Measurements from ENCODE around the gene OR52A1.

The OR52A1 gene

GRCh38 chr11:5131584-5132335 is 22.8 kb downstream of the OR52A1 start:
- DNase-seq (ENCODE audit: low spot score), result no peak

- DNase-seq (ENCODE audit: low spot score), result no peak
Measured at GRCh38 chr11:5129457-5129877, 25.1 kb downstream of the OR52A1 start.

- no peak for DNase-seq (ENCODE audit: low spot score)
Measured at GRCh38 chr11:5124891-5125620, 29.5 kb downstream of the OR52A1 start.

DNA sequence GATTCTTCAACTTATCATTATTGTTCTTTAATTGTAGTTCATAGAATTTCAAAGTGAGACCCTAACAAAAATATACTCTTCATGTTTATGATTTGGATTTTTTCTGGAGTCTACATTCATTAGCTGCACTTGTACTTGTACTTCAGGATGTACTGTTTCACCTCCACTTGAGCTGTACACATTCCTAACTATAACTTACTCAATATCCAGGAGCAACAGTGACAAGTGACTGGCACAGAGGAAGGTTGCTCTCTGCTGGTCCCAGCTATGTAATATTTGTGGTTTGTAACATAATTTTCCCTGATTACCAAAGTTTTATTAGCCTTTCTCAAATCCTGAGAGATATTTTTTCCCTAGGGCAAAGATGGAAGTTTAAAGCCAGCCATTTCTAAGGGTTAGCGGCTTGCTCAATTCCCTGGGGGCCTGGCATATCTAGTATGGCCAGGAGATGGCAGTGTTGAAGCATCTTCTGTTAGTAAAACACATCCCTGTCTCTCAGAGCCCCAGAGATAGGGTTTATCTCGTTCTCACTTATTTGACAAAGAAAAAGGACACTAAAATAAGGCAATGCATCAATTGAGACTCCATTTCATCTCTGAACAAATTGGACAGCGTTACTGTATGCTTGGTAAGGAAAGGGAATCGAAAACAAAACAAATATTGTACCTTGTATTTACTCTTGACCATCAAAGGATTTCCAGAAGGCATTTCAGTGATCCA is 30.6 kb downstream of the OR52A1 start:
- peak; percentile 76 for DNase-seq (ENCODE audit: low spot score)

DNA sequence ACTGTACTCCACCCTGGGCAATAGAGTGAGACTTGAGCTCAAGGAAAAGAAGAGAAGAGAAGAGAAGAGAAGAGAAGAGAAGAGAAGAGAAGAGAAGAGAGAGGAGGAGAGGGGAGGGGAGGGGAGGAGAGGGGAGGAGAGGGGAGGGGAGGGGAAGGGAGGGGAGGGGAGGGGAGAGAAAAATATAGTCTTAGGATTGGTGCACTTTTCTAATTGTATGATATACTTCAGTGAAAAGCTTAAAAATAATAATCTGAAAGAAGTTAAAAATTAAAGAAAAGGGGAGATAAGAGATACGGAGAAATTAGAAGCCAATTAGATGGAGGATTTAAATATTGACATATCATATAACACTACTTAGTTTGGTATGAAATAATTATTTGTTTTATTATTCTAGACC is 35.7 kb downstream of the OR52A1 start:
- no peak for DNase-seq (ENCODE audit: low spot score)

- no peak for DNase-seq (ENCODE audit: low spot score)
Measured at GRCh38 chr11:5117588-5117987, 37.0 kb downstream of the OR52A1 start.

GRCh38 chr11:5115339-5115738 is 39.2 kb downstream of the OR52A1 start:
- DNase-seq (ENCODE audit: low spot score), result no peak

DNA sequence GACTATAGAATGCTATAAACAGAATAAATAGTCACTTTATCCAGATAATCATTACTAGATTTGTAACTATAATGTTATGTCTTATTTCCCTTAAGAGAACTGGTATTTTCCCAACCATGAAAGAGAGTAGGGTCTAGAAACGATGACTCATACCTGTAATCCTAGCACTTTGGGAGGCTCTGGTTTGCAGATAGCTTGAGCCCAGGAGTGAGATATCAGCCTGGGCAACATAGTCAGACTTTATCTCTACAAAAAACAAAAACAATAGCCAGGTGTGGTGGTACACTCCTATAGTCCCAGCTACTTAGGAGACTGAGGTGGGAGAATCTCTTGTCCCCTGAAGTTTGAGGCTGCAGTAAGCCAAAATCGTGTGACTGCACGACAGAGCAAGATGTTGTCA is 47.3 kb downstream of the OR52A1 start:
- DNase-seq (ENCODE audit: low spot score), result no peak

- DNase-seq (ENCODE audit: low spot score), result no peak
Measured at GRCh38 chr11:5103066-5103465, 51.5 kb downstream of the OR52A1 start.

- DNase-seq (ENCODE audit: low spot score), result no peak
Measured at GRCh38 chr11:5102246-5102645, 52.3 kb downstream of the OR52A1 start.

GRCh38 chr11:5096011-5096410 is 58.5 kb downstream of the OR52A1 start:
- no peak for DNase-seq (ENCODE audit: low spot score)
